Superior temporal gyrus (tissue), 1 donor: ENCODE measurements around the gene FAM241A.
A peak's percentile ranks its signal among the peaks of the same experiment; 100 is the strongest.
"Not testable (repeated sequence)": the region's sequence is repeated elsewhere in the genome, so short reads cannot be mapped to it uniquely, and the experiment has no call there.

Experiments used
- DNase-seq: peaks from one replicate; pipeline ENCODE4 v3.0.0-alpha.2; 2016; ENCODE audit errors: extremely low spot score

Gene FAM241A

GRCh38 chr4:112173593-112174558, 28.6 kb downstream of the FAM241A start:
- DNase-seq, result no peak

GRCh38 chr4:112175840-112176239, 30.6 kb downstream of the FAM241A start:
- no peak for DNase-seq

- DNase-seq, result peak; percentile 6
These were observed 31.3 kb downstream of the FAM241A start for GRCh38 chr4:112176596-112176995.

GRCh38 chr4:112178741-112179140, 33.5 kb downstream of the FAM241A start:
- DNase-seq, result not testable (repeated sequence)

- DNase-seq, result no peak
These were observed 36.2 kb downstream of the FAM241A start for GRCh38 chr4:112181358-112182000.

- DNase-seq, result peak; percentile 81
These were observed 37.4 kb downstream of the FAM241A start for GRCh38 chr4:112182604-112183003.

GRCh38 chr4:112183252-112183651, 38.0 kb downstream of the FAM241A start:
- DNase-seq, result no peak

- no peak for DNase-seq
These were observed 39.2 kb downstream of the FAM241A start for GRCh38 chr4:112184438-112184837.

- no peak for DNase-seq
These were observed 40.1 kb downstream of the FAM241A start for GRCh38 chr4:112185334-112185733.

GRCh38 chr4:112185740-112186670, 40.8 kb downstream of the FAM241A start:
- DNase-seq, result no peak

GRCh38 chr4:112189754-112190153, 44.5 kb downstream of the FAM241A start:
- no peak for DNase-seq

GRCh38 chr4:112190684-112191083, 45.4 kb downstream of the FAM241A start:
- DNase-seq, result no peak

GRCh38 chr4:112196461-112196860, 51.2 kb downstream of the FAM241A start:
- DNase-seq, result no peak

GRCh38 chr4:112199041-112199440, 53.8 kb downstream of the FAM241A start:
- no peak for DNase-seq

- no peak for DNase-seq
These were observed 56.8 kb downstream of the FAM241A start for GRCh38 chr4:112201915-112202505.

- DNase-seq, result no peak
These were observed 58.3 kb downstream of the FAM241A start for GRCh38 chr4:112203593-112203992.

- DNase-seq, result no peak
These were observed 61.2 kb downstream of the FAM241A start for GRCh38 chr4:112206431-112206830.

- not testable (repeated sequence) for DNase-seq
These were observed 63.2 kb downstream of the FAM241A start for GRCh38 chr4:112208137-112209095.

GRCh38 chr4:112210777-112211176, 65.5 kb downstream of the FAM241A start:
- no peak for DNase-seq

GRCh38 chr4:112213091-112213490, 67.8 kb downstream of the FAM241A start:
- DNase-seq, result no peak
